HepG2 (cell line): ENCODE measurements around the gene PSD4. TPM values are rescaled to one million over a fixed set of nuclear protein-coding genes. Genes with fewer than 3 reads are reported as not detected.

Source experiments
- CENPT ChIP-seq: sonication (generic); formaldehyde crosslinking; IDR thresholded peaks from 2 replicates; pipeline ENCODE4 v1.8.0; 2022; ENCODE audit warnings: low read depth, mild to moderate bottlenecking, moderate library complexity, missing genetic modification reagents
- CSRNP1 ChIP-seq: sonication (generic); formaldehyde crosslinking; IDR thresholded peaks from 2 replicates; pipeline ENCODE4 v1.8.1; 2023; ENCODE audit warnings: mild to moderate bottlenecking, missing genetic modification reagents
- HHEX ChIP-seq: IDR thresholded peaks from 2 replicates; pipeline ENCODE4 v1.6.1; 2016; ENCODE audit warnings: control low read depth
- HIC2 ChIP-seq: sonication (generic); formaldehyde crosslinking; IDR thresholded peaks from 2 replicates; pipeline ENCODE4 v1.9.0; 2022; ENCODE audit warnings: low read depth, missing genetic modification reagents
- ISL2 ChIP-seq: sonication (generic); formaldehyde crosslinking; IDR thresholded peaks from 2 replicates; pipeline ENCODE4 v1.5.0; 2020; ENCODE audit warnings: missing genetic modification reagents
- PHF20 ChIP-seq: sonication (generic); formaldehyde crosslinking; IDR thresholded peaks from 2 replicates; pipeline ENCODE4 v1.5.0; 2020; ENCODE audit warnings: mild to moderate bottlenecking, missing genetic modification reagents
- PHF21A ChIP-seq: sonication (generic); formaldehyde crosslinking; IDR thresholded peaks from 2 replicates; pipeline ENCODE4 v1.5.0; 2020; ENCODE audit warnings: mild to moderate bottlenecking, missing genetic modification reagents
- RARA ChIP-seq: IDR thresholded peaks from 2 replicates; pipeline ENCODE4 v1.6.1; 2016; ENCODE audit warnings: missing genetic modification reagents, missing compliant biosample characterization
- SETDB1 ChIP-seq: sonication (generic); formaldehyde crosslinking; IDR thresholded peaks from 2 replicates; pipeline ENCODE4 v1.5.1; 2020; ENCODE audit warnings: missing genetic modification reagents, mild to moderate bottlenecking, borderline replicate concordance
- SOX13 ChIP-seq, 3 experiments: fragments of 450-650 bp in 1 of 3; sonication (generic) in 1 of 3; formaldehyde crosslinking in 1 of 3; IDR thresholded peaks in 2 of 3; conservative IDR thresholded peaks in 1 of 3; 2 replicates each; pipeline versions ENCODE4 v1.5.0 to v1.6.1; 2016 to 2020; ENCODE audit warnings: antibody characterized with exemption in 1 of 3, mild to moderate bottlenecking in 1 of 3, missing compliant biosample characterization in 1 of 3, missing genetic modification reagents in 1 of 3, moderate library complexity in 1 of 3
- SP140L ChIP-seq: sonication (generic); formaldehyde crosslinking; IDR thresholded peaks from 2 replicates; pipeline ENCODE4 v1.4.0; 2020; ENCODE audit warnings: missing genetic modification reagents, borderline replicate concordance
- TGIF2 ChIP-seq: IDR thresholded peaks from 2 replicates; pipeline ENCODE4 v1.6.1; 2016; ENCODE audit warnings: control low read depth, missing compliant biosample characterization
- ZFYVE20 ChIP-seq: sonication (generic); formaldehyde crosslinking; IDR thresholded peaks from 2 replicates; pipeline ENCODE4 v1.8.0; 2023; ENCODE audit warnings: low read depth, mild to moderate bottlenecking, moderate library complexity, missing genetic modification reagents, borderline replicate concordance
- ZNF121 ChIP-seq: sonication (generic); formaldehyde crosslinking; IDR thresholded peaks from 2 replicates; pipeline ENCODE4 v1.5.0; 2020; ENCODE audit warnings: mild to moderate bottlenecking, missing genetic modification reagents
- ZNF160 ChIP-seq: sonication (generic); formaldehyde crosslinking; IDR thresholded peaks from 2 replicates; pipeline ENCODE4 v1.8.0; 2022; ENCODE audit warnings: mild to moderate bottlenecking, inconsistent platforms, missing genetic modification reagents
- ZNF292 ChIP-seq: sonication (generic); formaldehyde crosslinking; IDR thresholded peaks from 2 replicates; pipeline ENCODE4 v1.8.1; 2022; ENCODE audit warnings: mild to moderate bottlenecking, low read depth, missing genetic modification reagents, borderline replicate concordance
- ZNF317 ChIP-seq: sonication (generic); formaldehyde crosslinking; IDR thresholded peaks from 2 replicates; pipeline ENCODE4 v1.5.0; 2020; ENCODE audit warnings: mild to moderate bottlenecking, missing genetic modification reagents
- ZNF615 ChIP-seq: sonication (generic); formaldehyde crosslinking; IDR thresholded peaks from 2 replicates; pipeline ENCODE4 v1.5.0; 2020; ENCODE audit warnings: mild to moderate bottlenecking, missing genetic modification reagents, borderline replicate concordance
- ZNF619 ChIP-seq: sonication (generic); formaldehyde crosslinking; IDR thresholded peaks from 2 replicates; pipeline ENCODE4 v1.4.0; 2020; ENCODE audit warnings: mild to moderate bottlenecking, missing genetic modification reagents
- polyA plus RNA-seq, 8 experiments: library from polyadenylated mRNA; depleted of rRNA in 3 of 8; stranded (reverse) in 7 of 8; unstranded in 1 of 8; fragments of >200 nt; fragmentation: Illumina TruSeq in 4 of 8; extraction: Trizol in 4 of 8; gene quantifications; 2 replicates each; pipeline versions ENCODE4 v1.2.1 to v1.2.3, GENCODE V29; 2011 to 2016; ENCODE audit warnings: low read depth in 4 of 8, missing spikeins in 1 of 8, mixed read lengths in 1 of 8; ENCODE audit not compliant: insufficient read depth in 1 of 8
- total RNA-seq, 5 experiments: library from RNA; depleted of rRNA; stranded (reverse); fragments of >200 nt; fragmentation: Illumina TruSeq; extraction: Trizol; gene quantifications; 2 replicates each; pipeline ENCODE4 v1.2.3, GENCODE V29; 2016; ENCODE audit warnings: low read depth in 1 of 5
- TF ChIP-seq, protein P1 (sequence below): sonication (generic); formaldehyde crosslinking; IDR thresholded peaks from 2 replicates; pipeline ENCODE4 v1.9.0; 2022; ENCODE audit warnings: missing genetic modification reagents, mild to moderate bottlenecking, borderline replicate concordance
- TF ChIP-seq, protein P2 (sequence below): sonication (generic); formaldehyde crosslinking; IDR thresholded peaks from 2 replicates; pipeline ENCODE4 v1.4.0; 2020; ENCODE audit warnings: missing genetic modification reagents
- TF ChIP-seq, protein P3 (sequence below): IDR thresholded peaks from 2 replicates; pipeline ENCODE4 v1.6.1; 2016; ENCODE audit warnings: control low read depth

Gene PSD4
- total and polyA plus RNA-seq, 2 of the 13 experiments (the other 11 are each of a cell fraction or from before 2014, with no cell fraction given), result 5.8 to 9.4 TPM

- TF ChIP-seq, protein P1, sequence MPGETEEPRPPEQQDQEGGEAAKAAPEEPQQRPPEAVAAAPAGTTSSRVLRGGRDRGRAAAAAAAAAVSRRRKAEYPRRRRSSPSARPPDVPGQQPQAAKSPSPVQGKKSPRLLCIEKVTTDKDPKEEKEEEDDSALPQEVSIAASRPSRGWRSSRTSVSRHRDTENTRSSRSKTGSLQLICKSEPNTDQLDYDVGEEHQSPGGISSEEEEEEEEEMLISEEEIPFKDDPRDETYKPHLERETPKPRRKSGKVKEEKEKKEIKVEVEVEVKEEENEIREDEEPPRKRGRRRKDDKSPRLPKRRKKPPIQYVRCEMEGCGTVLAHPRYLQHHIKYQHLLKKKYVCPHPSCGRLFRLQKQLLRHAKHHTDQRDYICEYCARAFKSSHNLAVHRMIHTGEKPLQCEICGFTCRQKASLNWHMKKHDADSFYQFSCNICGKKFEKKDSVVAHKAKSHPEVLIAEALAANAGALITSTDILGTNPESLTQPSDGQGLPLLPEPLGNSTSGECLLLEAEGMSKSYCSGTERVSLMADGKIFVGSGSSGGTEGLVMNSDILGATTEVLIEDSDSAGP (CRISPR knock-in tag), result peak; percentile 68
- no peak for TF ChIP-seq ZFYVE20 (CRISPR knock-in tag)
- peak; percentile 56 for TF ChIP-seq TGIF2 (CRISPR knock-in tag)
- no peak for TF ChIP-seq ZNF615 (CRISPR knock-in tag)
- no peak for TF ChIP-seq SOX13 (IDR thresholded peaks at IDR 0.05)
- peak in 1 of 2 experiments; percentile 65; a peak in 1 of 4 replicates for TF ChIP-seq SOX13 (CRISPR knock-in tag; conservative IDR thresholded peaks at IDR 0.05 in 1 of 2, IDR thresholded peaks at IDR 0.05 in 1 of 2)
- peak; percentile 93; the same call in 1 of the 2 replicates for TF ChIP-seq ZNF292
- TF ChIP-seq CSRNP1, result 0 out of 2 replicates have a peak, but pooled peaks have one; percentile 55
- TF ChIP-seq ZNF121, result no peak
- no peak for TF ChIP-seq CENPT
- peak; percentile 68; the same call in 1 of the 2 replicates for TF ChIP-seq ZNF317
- 0 out of 2 replicates have a peak, but pooled peaks have one; percentile 74 for TF ChIP-seq ZNF619 (CRISPR knock-in tag)
- no peak for TF ChIP-seq HHEX (CRISPR knock-in tag)
- TF ChIP-seq, protein P2, sequence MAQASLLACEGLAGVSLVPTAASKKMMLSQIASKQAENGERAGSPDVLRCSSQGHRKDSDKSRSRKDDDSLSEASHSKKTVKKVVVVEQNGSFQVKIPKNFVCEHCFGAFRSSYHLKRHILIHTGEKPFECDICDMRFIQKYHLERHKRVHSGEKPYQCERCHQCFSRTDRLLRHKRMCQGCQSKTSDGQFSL (CRISPR knock-in tag), result 0 out of 2 replicates have a peak, but pooled peaks have one; percentile 11
- TF ChIP-seq RARA, result peak; percentile 79
- TF ChIP-seq ZNF160 (CRISPR knock-in tag), result peak; percentile 56; the same call in 1 of the 2 replicates
- TF ChIP-seq SETDB1 (CRISPR knock-in tag), result no peak
- no peak for TF ChIP-seq ISL2 (CRISPR knock-in tag)
- peak; percentile 83; the same call in 1 of the 2 replicates for TF ChIP-seq HIC2 (CRISPR knock-in tag)
- TF ChIP-seq PHF20 (CRISPR knock-in tag), result 0 out of 2 replicates have a peak, but pooled peaks have one; percentile 53
- TF ChIP-seq PHF21A (CRISPR knock-in tag), result peak; percentile 79
- TF ChIP-seq, protein P3, sequence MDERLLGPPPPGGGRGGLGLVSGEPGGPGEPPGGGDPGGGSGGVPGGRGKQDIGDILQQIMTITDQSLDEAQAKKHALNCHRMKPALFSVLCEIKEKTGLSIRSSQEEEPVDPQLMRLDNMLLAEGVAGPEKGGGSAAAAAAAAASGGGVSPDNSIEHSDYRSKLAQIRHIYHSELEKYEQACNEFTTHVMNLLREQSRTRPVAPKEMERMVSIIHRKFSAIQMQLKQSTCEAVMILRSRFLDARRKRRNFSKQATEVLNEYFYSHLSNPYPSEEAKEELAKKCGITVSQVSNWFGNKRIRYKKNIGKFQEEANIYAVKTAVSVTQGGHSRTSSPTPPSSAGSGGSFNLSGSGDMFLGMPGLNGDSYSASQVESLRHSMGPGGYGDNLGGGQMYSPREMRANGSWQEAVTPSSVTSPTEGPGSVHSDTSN, result peak; percentile 58
- no peak for TF ChIP-seq SP140L (CRISPR knock-in tag)
Observed at GRCh38 chr2:113180131-113180946, 6.6 kb downstream of the PSD4 start (continued).
